Measurements from ENCODE around the gene TWIST1. TPM values are rescaled to one million over a fixed set of nuclear protein-coding genes. Genes with fewer than 3 reads are reported as not detected.

TWIST1 gene
- total RNA-seq, 1 experiment from 2014 or later = 16.1 TPM

DNA sequence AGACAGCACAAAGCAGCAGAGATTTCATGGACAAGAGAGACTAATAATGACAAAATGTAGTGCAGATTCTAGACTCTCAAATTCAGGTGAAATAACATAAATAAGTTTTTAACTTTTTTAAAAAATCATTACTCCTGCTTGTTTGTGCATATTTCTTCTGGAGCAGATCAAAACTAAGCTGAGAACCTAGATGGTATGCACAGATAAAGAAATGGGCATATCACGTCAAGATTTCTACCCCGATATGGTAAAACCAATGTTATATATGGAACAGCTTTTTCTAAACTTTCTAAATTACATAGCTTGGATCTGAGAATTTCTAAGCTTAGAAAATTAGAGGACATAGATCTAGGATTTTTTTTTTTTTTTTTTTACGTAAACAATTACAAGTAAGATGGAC, 18.2 kb downstream of the TWIST1 start:
- Mint-ChIP-seq H3K27ac (ENCODE audit: low read depth, unreplicated experiment) (no peak overlapping the region), H3K36me3 (ENCODE audit: insufficient read depth, unreplicated experiment) (peaks cover 6% of the 10 kb centered on the region), H3K4me1 (ENCODE audit: insufficient read depth, unreplicated experiment) (no peaks in the 10 kb centered on the region), H3K9me3 (ENCODE audit: unreplicated experiment) (no peaks in the 10 kb centered on the region), H3K4me3 (ENCODE audit: unreplicated experiment) (no peak overlapping the region), H3K27me3 (ENCODE audit: insufficient read depth, unreplicated experiment) (no peaks in the 10 kb centered on the region)
- ChIA-PET CTCF (interaction anchor here (0.6 kb wide), 1 partner anchor 83 kb away, joined by 3 read pairs; no protein-coding TSS in a partner anchor), POLR2A (interaction anchor here (0.7 to 1.4 kb wide), 3 partner anchors 14 to 20 kb away, joined by 4 read pairs; no protein-coding TSS in a partner anchor)
- intact Hi-C loops (cut with micrococcal nuclease) = no loop called here
- TF ChIP-seq, protein P1, sequence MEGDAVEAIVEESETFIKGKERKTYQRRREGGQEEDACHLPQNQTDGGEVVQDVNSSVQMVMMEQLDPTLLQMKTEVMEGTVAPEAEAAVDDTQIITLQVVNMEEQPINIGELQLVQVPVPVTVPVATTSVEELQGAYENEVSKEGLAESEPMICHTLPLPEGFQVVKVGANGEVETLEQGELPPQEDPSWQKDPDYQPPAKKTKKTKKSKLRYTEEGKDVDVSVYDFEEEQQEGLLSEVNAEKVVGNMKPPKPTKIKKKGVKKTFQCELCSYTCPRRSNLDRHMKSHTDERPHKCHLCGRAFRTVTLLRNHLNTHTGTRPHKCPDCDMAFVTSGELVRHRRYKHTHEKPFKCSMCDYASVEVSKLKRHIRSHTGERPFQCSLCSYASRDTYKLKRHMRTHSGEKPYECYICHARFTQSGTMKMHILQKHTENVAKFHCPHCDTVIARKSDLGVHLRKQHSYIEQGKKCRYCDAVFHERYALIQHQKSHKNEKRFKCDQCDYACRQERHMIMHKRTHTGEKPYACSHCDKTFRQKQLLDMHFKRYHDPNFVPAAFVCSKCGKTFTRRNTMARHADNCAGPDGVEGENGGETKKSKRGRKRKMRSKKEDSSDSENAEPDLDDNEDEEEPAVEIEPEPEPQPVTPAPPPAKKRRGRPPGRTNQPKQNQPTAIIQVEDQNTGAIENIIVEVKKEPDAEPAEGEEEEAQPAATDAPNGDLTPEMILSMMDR (IDR thresholded peaks at IDR 0.05; ENCODE audit: unreplicated experiment) = no peak
- DNase-seq (ENCODE audit: unreplicated experiment) = no peak
- BruUV-seq (replicated peaks) = no TSS peak

DNA sequence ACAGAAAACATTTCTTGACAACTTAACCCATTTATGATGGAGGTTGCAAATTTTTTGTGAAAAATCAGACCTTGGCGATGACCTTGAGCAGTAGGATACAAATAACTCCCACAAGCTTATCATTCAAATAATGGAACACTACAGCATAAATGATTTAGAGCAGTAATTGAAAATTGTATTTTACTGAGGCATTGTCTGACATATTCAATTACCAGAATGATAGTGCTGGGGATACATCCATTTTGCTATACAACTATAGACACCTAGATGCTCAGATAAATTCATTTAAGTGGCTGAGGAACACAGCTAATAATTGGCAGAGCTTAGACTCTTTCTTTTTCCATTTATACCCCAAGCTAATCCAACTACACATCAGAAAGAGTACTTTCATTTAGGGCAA, 18.9 kb downstream of the TWIST1 start:
- H3K36me3 Mint-ChIP-seq (ENCODE audit: insufficient read depth, unreplicated experiment) = peaks cover 6% of the 10 kb centered on the region
- BruUV-seq (replicated peaks) = no TSS peak
- H3K27me3 Mint-ChIP-seq (ENCODE audit: insufficient read depth, unreplicated experiment) = no peaks in the 10 kb centered on the region
- no peaks in the 10 kb centered on the region for H3K9me3 Mint-ChIP-seq (ENCODE audit: unreplicated experiment)
- no peak for DNase-seq (ENCODE audit: unreplicated experiment)
- TF ChIP-seq, protein P1 (IDR thresholded peaks at IDR 0.05; ENCODE audit: unreplicated experiment) = no peak
- H3K4me3 Mint-ChIP-seq (ENCODE audit: unreplicated experiment) = no peak overlapping the region
- intact Hi-C loops (cut with micrococcal nuclease) = no loop called here
- ChIA-PET CTCF (interaction anchor here (0.6 kb wide), 2 partner anchors 84 to 1103 kb away, joined by 3 read pairs; no protein-coding TSS in a partner anchor), POLR2A (interaction anchor here (0.6 to 2.4 kb wide), 3 partner anchors 17 to 19 kb away, joined by 3 to 8 read pairs (median 4); no protein-coding TSS in a partner anchor)
- no peak overlapping the region for H3K27ac Mint-ChIP-seq (ENCODE audit: low read depth, unreplicated experiment)
- H3K4me1 Mint-ChIP-seq (ENCODE audit: insufficient read depth, unreplicated experiment) = no peaks in the 10 kb centered on the region

DNA sequence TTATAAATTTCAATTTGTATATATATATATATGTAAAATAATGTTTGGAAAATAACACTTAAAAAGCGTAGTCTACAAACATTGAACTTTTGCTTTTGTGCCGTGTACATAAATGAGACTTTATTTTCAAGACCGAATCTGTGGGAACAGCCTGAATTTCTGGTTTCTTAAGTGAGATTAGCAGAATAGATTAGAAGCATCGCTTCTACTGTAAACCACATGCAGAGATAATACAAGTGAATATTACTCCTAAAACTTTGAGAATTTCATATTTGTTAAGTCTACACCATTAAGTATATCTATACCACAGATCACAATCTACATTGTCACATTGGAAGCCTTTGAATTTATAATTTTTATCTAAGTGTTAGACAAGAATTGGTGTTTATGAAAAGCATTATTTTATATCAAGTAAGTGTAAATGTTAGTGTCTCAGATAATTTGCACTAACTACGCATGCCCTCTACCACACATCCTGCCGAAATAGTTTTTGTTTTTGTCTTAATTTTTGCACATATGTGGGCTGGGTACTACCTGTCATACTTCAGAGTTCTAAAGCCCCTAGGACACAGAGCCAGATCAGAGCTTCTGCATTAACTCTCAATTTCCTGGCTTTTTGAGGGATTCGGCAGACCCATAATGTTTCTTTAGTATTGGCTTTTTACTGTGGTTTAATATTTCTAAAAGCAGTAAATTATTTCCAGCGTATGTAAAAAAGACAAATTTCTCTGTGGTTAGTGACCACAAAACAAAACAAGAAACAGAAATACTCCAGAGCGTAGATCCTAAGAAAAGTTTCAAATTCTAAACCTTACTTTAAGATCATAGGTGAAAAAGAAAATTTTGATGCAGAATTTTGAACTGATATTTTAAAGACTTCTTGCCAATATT, 20.0 kb downstream of the TWIST1 start:
- BruUV-seq (replicated peaks) = no TSS peak
- Mint-ChIP-seq H3K36me3 (ENCODE audit: insufficient read depth, unreplicated experiment) (no peaks in the 10 kb centered on the region), H3K27me3 (ENCODE audit: insufficient read depth, unreplicated experiment) (no peaks in the 10 kb centered on the region), H3K27ac (ENCODE audit: low read depth, unreplicated experiment) (no peak overlapping the region), H3K9me3 (ENCODE audit: unreplicated experiment) (no peaks in the 10 kb centered on the region), H3K4me1 (ENCODE audit: insufficient read depth, unreplicated experiment) (no peaks in the 10 kb centered on the region), H3K4me3 (ENCODE audit: unreplicated experiment) (no peak overlapping the region)
- CTCF ChIA-PET = interaction anchor here (1.0 kb wide), 1 partner anchor 9 kb away, joined by 3 read pairs; no protein-coding TSS in a partner anchor
- intact Hi-C loops (cut with micrococcal nuclease) = no loop called here
- no peak for DNase-seq (ENCODE audit: unreplicated experiment)
- TF ChIP-seq, protein P1 (IDR thresholded peaks at IDR 0.05; ENCODE audit: unreplicated experiment) = no peak
- POLR2A ChIA-PET = interaction anchor here (0.6 to 2.4 kb wide), 4 partner anchors 12 to 18 kb away, joined by 3 to 8 read pairs (median 4); no protein-coding TSS in a partner anchor

DNA sequence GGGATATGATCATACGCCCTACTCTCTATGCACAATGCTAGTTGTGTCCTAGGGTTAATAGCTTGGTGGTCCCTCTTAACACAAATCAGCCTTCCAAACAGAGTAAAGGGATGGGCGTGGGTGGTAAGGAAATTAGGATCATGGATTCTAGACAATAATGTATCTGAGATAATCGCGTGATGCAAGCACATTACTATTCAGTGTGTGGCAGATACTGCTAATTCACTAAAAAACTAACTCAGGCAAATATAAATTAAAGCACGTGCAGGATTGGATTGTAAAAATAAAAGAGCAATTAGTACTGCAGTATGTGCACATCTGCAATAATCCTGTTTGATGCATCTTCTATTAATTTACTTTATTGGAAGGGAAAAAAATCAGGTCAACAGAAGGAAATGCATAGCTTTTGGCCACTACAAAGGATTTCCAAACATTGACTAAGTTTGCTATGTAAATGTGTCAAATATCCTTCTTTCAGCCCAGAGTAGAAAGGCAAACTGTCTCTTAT, 22.0 kb downstream of the TWIST1 start:
- TF ChIP-seq, protein P1 (IDR thresholded peaks at IDR 0.05; ENCODE audit: unreplicated experiment) = no peak
- POLR2A ChIA-PET = no interaction called here
- no peak overlapping the region for H3K4me3 Mint-ChIP-seq (ENCODE audit: unreplicated experiment)
- no peaks in the 10 kb centered on the region for H3K9me3 Mint-ChIP-seq (ENCODE audit: unreplicated experiment)
- no peak for DNase-seq (ENCODE audit: unreplicated experiment)
- no peaks in the 10 kb centered on the region for H3K36me3 Mint-ChIP-seq (ENCODE audit: insufficient read depth, unreplicated experiment)
- H3K27ac Mint-ChIP-seq (ENCODE audit: low read depth, unreplicated experiment) = no peak overlapping the region
- H3K4me1 Mint-ChIP-seq (ENCODE audit: insufficient read depth, unreplicated experiment) = no peaks in the 10 kb centered on the region
- BruUV-seq (replicated peaks) = no TSS peak
- H3K27me3 Mint-ChIP-seq (ENCODE audit: insufficient read depth, unreplicated experiment) = no peaks in the 10 kb centered on the region
- intact Hi-C loops (cut with micrococcal nuclease) = no loop called here
- CTCF ChIA-PET = interaction anchor here (0.8 kb wide), 1 partner anchor 43 kb away, joined by 3 read pairs; no protein-coding TSS in a partner anchor

Data from MCF 10A (cell line).